Measurements from ENCODE around the gene MYO5A.

DNA sequence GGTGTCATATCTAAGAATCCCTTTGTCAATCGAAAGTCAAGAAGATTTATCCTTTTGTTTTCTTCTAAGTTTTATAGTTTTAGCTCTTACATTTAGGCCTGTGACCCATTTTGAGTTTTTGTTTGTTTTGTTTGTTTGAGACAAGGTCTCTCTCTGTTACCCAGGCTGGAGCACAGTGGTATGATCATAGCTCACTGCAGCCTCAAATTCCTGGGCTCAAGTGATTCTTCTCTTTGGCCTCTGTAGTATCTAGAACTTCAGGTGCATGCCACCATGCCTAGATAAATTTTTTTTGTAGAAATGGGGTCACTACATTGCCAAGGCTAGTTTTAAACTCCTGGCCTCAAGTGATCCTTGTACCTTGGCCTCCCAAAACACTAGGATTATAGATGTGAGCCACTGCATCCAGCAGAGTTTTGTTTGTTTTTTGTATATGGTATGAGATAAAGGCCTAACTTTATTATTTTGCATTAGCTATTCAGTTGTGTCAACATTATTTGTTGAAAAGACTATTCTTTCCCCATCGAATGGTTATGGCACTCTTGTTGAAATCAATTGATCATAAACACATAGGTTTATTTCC is 227.3 kb downstream of the MYO5A start:
- TF ChIP-seq GATA1 (IDR thresholded peaks at IDR 0.05; ENCODE audit: low read depth, low read length): no peak
- no peak for TF ChIP-seq POLR2A (IDR thresholded peaks at IDR 0.05; ENCODE audit: low read length)

All from erythroblast (primary cell).